HCEC 1CT (cell line): ENCODE data around the gene TOM1.

Source experiments
- DNase-seq: peaks from one replicate; pipeline ENCODE4 v3.0.0-alpha.2; 2017

TOM1 gene

GRCh38 chr22:35307892-35308291 is 8.2 kb downstream of the TOM1 start:
- DNase-seq, result no peak

- DNase-seq, result no peak
Measured at GRCh38 chr22:35308480-35309021, 8.9 kb downstream of the TOM1 start.

- DNase-seq, result no peak
Measured at GRCh38 chr22:35310556-35311550, 11.2 kb downstream of the TOM1 start.

GRCh38 chr22:35311551-35311999 is 11.9 kb downstream of the TOM1 start:
- no peak for DNase-seq

- no peak for DNase-seq
Measured at GRCh38 chr22:35312198-35313059, 12.7 kb downstream of the TOM1 start.

- DNase-seq, result peak; percentile 83
Measured at GRCh38 chr22:35313311-35314121, 13.8 kb downstream of the TOM1 start.

- DNase-seq, result no peak
Measured at GRCh38 chr22:35314161-35314942, 14.7 kb downstream of the TOM1 start.

- DNase-seq, result no peak
Measured at GRCh38 chr22:35315141-35315854, 15.6 kb downstream of the TOM1 start.

- no peak for DNase-seq
Measured at GRCh38 chr22:35315855-35316745, 16.4 kb downstream of the TOM1 start.

- DNase-seq, result no peak
Measured at GRCh38 chr22:35316751-35317150, 17.1 kb downstream of the TOM1 start.

- no peak for DNase-seq
Measured at GRCh38 chr22:35317680-35318290, 18.1 kb downstream of the TOM1 start.

- DNase-seq, result no peak
Measured at GRCh38 chr22:35318346-35319215, 18.9 kb downstream of the TOM1 start.

- no peak for DNase-seq
Measured at GRCh38 chr22:35319244-35319985, 19.7 kb downstream of the TOM1 start.

- DNase-seq, result no peak
Measured at GRCh38 chr22:35322126-35322525, 22.4 kb downstream of the TOM1 start.

- DNase-seq, result no peak
Measured at GRCh38 chr22:35322893-35323292, 23.2 kb downstream of the TOM1 start.

- no peak for DNase-seq
Measured at GRCh38 chr22:35323305-35323704, 23.6 kb downstream of the TOM1 start.

- DNase-seq, result no peak
Measured at GRCh38 chr22:35324067-35324466, 24.4 kb downstream of the TOM1 start.

GRCh38 chr22:35324762-35325161 is 25.1 kb downstream of the TOM1 start:
- no peak for DNase-seq
